Activated T-cell treated with anti-CD3 and anti-CD28 coated beads, Interleukin-2, amount 50 U/mL, for 24 hours (primary cell): ENCODE measurements around the gene CHST11.

Source experiments
- DNase-seq: peaks from one replicate; pipeline ENCODE4 v3.0.0-alpha.2; 2020
- H3K27ac Mint-ChIP-seq: 2 replicates; pipeline ENCODE4 v1.8.0; 2020; ENCODE audit warnings: mild to moderate bottlenecking, mixed read lengths
- H3K27me3 Mint-ChIP-seq: 2 replicates; pipeline ENCODE4 v1.8.0; 2020; ENCODE audit warnings: mixed read lengths
- H3K36me3 Mint-ChIP-seq: 2 replicates; pipeline ENCODE4 v1.8.0; 2020; ENCODE audit warnings: low read depth, mixed read lengths
- H3K4me1 Mint-ChIP-seq: 2 replicates; pipeline ENCODE4 v1.8.0; 2020; ENCODE audit warnings: low read depth, mixed read lengths
- H3K4me3 Mint-ChIP-seq: 2 replicates; pipeline ENCODE4 v1.8.0; 2020; ENCODE audit warnings: mild to moderate bottlenecking, moderate library complexity, mixed read lengths
- H3K9me3 Mint-ChIP-seq: 2 replicates; pipeline ENCODE4 v1.8.0; 2020; ENCODE audit warnings: mixed read lengths

CHST11 gene

DNA sequence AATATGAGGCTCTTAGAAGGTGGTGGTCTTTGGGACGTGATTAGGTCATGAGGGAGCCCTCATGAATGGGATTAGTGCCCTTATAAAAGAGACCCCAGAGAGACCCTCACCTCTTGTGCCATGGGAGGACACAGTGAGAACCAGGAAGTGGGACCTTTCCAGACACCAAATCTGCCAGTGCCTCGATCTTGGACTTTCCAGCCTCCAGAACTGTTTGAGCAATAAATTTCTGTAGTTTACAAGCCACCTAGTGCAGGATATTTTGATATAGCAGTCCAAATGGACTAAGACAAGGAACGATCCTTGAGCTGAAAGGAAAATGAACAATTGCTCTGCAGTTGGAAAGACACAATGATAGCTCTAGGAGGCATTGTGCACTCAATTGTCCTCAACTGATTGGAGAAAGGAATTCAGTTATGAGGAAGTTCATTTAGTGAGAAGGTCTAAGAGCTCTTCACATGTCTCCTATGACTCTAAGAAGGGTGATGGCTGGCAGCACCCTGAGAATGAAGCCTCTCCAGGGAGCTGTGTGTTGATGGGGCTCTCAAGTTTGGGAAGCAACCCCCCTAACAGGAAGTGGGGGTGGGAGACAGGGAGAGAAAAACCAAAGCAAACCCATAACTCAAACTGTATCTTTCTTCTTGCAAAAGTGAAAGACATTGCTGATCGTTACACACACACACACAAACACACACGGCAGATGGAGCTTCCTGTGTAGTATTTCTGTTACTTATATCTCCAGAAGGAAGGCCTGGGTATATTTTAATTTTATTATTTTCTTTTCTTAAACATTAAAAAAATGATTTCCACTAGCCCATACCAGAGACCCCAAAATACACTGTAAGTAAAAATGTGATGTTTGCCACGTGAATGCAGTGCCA lies 21.0 kb downstream of the CHST11 start:
- H3K4me1 Mint-ChIP-seq: peaks cover 83% of the 10 kb centered on the region
- peak overlapping the region; percentile 96 for H3K27ac Mint-ChIP-seq
- no peaks in the 10 kb centered on the region for H3K27me3 Mint-ChIP-seq
- peak overlapping the region; percentile 80 for H3K4me3 Mint-ChIP-seq
- DNase-seq: no peak
- H3K36me3 Mint-ChIP-seq: peaks cover 20% of the 10 kb centered on the region
- H3K9me3 Mint-ChIP-seq: no peaks in the 10 kb centered on the region

DNA sequence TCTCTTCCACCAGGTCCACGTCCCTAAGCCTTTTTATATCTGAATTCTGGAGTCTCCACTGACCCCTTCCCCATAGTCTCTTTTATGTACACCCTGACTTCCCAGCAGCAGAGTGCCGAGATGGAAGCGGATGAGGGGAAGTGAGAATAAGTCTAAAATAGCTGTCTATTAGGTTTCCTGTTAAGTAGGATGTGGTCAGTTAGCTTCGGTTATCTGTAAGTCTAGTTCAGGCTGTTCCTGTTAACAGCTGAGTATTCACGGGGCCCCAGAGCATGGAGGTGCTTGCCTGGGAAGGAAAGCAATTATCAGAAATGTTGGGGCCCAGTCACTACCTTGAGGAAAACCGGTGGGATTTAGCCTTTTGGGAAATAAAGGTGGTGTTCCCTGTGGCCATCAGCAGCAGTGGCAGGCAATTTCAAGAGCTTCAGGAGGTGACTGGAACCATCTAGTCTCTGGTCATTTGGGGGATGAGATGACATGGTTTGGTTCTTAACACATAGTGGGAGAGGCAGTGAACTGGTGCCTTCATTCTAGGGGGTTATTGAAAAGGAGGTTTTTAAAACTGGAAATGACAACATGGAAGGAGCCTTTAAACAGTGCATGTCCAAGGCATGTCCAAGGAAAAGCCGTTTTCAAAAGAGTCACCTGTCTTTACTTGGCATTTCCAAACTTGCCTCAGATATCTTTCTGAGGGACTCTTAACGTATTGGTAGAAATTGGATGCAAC lies 21.8 kb downstream of the CHST11 start:
- no peaks in the 10 kb centered on the region for H3K27me3 Mint-ChIP-seq
- peaks cover 27% of the 10 kb centered on the region for H3K36me3 Mint-ChIP-seq
- DNase-seq: peak; percentile 48
- no peaks in the 10 kb centered on the region for H3K9me3 Mint-ChIP-seq
- H3K27ac Mint-ChIP-seq: peak overlapping the region; percentile 96
- H3K4me3 Mint-ChIP-seq: peak overlapping the region; percentile 80
- H3K4me1 Mint-ChIP-seq: peaks cover 83% of the 10 kb centered on the region

DNA sequence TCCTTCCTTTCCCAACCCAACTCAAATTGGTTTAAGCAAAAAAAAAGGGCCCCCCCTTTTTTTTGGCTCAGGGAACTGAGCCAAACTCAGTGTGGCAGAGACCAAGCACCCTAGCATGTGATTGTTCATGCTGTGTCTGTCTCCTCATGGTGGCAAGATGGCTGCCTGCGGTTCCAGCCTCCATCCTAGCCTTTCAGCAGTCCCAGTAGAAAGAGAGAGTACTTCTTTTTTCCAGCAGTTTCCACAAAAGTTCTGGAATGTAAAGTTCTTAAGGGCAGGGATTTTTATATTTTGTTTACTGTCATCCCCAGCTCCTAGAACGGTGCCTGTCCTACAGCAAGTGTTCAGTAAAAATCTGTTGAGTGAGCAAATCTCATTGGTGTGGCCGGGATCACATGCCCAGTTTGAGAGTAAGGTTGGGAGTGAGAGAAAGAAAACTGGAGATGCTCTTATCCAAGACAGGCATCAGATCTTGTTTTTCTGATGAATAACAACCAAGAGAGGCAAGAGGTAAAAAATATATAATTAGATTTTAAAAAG lies 22.4 kb downstream of the CHST11 start:
- H3K9me3 Mint-ChIP-seq: no peaks in the 10 kb centered on the region
- peak overlapping the region; percentile 80 for H3K4me3 Mint-ChIP-seq
- H3K27me3 Mint-ChIP-seq: no peaks in the 10 kb centered on the region
- H3K27ac Mint-ChIP-seq: peak overlapping the region; percentile 96
- peaks cover 83% of the 10 kb centered on the region for H3K4me1 Mint-ChIP-seq
- DNase-seq: no peak
- H3K36me3 Mint-ChIP-seq: peaks cover 33% of the 10 kb centered on the region

DNA sequence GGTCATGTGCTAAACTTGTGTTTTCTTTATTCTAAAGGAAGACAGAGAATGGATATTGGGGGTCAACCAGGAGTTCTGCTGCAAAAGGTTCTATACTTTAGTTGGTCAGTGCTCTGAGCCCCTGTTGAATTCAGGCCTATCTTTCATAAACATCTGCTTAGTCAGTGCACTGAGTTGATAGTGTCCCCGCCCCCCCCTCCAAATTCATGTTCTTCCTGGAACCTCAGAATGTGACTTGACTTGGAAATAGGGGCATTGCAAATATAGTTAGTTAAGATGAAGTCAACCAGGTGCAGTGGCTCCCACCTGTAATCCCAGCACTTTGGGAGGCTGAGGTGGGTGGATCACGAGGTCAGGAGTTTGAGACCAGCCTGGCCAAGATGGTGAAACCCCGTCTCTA lies 23.3 kb downstream of the CHST11 start:
- Mint-ChIP-seq H3K36me3 (peaks cover 33% of the 10 kb centered on the region), H3K4me3 (no peak overlapping the region), H3K4me1 (peaks cover 85% of the 10 kb centered on the region), H3K27ac (peak overlapping the region; percentile 61), H3K9me3 (no peaks in the 10 kb centered on the region), H3K27me3 (no peaks in the 10 kb centered on the region)
- DNase-seq: no peak

DNA sequence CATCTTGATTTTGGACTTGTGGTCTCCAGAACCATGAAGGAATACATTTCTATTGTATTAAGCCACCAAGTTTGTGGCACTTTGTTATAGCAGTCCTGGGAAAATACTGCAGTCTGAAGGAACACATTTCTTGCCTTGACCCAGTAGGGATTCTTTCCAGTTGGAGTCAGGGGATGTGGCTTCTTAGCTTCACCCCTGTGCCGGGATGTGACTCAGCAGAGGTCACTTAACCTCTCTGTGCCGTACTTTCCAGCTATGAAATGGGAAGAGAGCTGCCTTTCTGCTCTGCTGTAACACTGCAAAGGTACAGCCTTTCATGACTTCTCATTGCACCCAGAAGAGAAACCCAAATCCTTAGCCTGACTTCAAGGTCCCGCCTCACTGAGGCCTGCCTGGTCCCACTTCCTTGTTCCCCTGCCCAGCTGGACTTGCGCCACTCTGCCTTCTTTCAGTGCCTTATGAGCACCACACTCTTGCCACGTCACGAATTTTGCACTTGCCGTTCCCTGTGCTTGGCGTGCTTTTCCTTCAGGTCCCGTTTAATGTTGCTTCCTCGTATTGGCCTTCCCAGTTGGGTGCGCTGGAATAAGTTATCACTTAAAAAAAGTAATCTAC lies 24.2 kb downstream of the CHST11 start:
- Mint-ChIP-seq H3K4me3 (no peak overlapping the region), H3K9me3 (no peaks in the 10 kb centered on the region), H3K4me1 (peaks cover 90% of the 10 kb centered on the region), H3K27ac (peak overlapping the region; percentile 4), H3K36me3 (peaks cover 33% of the 10 kb centered on the region), H3K27me3 (no peaks in the 10 kb centered on the region)
- no peak for DNase-seq

DNA sequence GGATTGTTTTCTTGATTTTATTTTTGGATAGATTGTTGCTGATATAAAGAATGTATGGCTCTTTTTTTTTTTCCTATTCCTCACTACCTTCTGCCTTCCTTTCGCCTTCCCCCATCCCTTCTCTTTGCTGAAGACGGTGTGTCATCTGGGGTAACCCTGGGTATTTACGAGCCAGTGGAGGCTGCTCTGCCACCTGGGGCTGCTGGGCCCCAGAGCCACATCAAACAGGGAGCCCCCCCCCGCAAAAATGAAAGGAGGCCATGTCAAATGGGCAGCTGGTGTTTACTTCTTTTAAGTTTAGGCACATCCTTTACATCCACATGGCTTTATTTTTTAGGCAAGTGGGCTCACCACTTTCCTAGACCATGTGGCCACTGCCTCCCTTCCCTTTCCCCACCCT lies 25.4 kb downstream of the CHST11 start:
- no peak for DNase-seq
- H3K36me3 Mint-ChIP-seq: peaks cover 39% of the 10 kb centered on the region
- no peaks in the 10 kb centered on the region for H3K9me3 Mint-ChIP-seq
- peaks cover 95% of the 10 kb centered on the region for H3K4me1 Mint-ChIP-seq
- H3K27ac Mint-ChIP-seq: peak overlapping the region; percentile 75
- no peaks in the 10 kb centered on the region for H3K27me3 Mint-ChIP-seq
- H3K4me3 Mint-ChIP-seq: no peak overlapping the region

DNA sequence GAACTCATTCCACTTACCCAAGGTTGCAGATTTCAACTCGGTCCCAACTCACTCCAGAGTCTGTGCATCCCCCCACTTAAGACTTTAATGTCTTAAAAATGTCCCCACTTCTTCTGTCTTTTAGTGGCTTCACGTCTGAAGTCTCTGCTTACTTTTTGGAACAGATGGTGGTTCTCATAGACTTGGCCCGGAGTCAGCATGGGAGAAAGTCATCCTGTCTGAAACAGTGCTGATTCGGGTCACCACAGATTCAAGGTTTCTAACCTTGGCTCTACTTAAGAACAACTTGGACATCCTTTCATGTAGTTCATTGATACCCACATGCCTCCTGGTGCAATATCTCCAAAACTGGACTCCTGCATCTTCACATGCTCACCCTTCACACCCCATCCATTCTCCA lies 26.0 kb downstream of the CHST11 start:
- Mint-ChIP-seq H3K9me3 (no peaks in the 10 kb centered on the region), H3K4me3 (no peak overlapping the region), H3K36me3 (peaks cover 39% of the 10 kb centered on the region), H3K27me3 (no peaks in the 10 kb centered on the region), H3K27ac (peak overlapping the region; percentile 75), H3K4me1 (peaks cover 94% of the 10 kb centered on the region)
- no peak for DNase-seq

DNA sequence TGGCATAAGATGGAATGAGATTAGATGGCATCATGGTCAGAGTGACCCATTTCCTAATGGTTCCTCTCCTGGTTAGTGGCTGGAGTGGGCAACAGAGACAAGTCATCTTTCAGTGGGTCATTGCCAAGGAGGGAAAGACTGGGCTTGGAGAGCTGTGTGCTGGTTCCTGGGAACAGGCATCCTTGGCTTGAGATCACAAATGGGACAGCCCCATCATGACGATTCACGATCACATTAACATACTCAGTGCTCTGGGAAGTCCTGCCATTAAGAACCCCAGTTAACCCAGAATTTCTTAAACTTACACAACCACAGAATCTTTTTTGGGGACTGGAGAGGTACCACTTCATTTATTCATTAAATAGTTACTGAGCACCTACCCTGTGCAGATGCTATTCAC lies 27.3 kb downstream of the CHST11 start:
- DNase-seq: no peak
- Mint-ChIP-seq H3K9me3 (no peaks in the 10 kb centered on the region), H3K4me1 (peaks cover 91% of the 10 kb centered on the region), H3K36me3 (peaks cover 38% of the 10 kb centered on the region), H3K27ac (peak overlapping the region; percentile 56), H3K27me3 (no peaks in the 10 kb centered on the region), H3K4me3 (no peak overlapping the region)

DNA sequence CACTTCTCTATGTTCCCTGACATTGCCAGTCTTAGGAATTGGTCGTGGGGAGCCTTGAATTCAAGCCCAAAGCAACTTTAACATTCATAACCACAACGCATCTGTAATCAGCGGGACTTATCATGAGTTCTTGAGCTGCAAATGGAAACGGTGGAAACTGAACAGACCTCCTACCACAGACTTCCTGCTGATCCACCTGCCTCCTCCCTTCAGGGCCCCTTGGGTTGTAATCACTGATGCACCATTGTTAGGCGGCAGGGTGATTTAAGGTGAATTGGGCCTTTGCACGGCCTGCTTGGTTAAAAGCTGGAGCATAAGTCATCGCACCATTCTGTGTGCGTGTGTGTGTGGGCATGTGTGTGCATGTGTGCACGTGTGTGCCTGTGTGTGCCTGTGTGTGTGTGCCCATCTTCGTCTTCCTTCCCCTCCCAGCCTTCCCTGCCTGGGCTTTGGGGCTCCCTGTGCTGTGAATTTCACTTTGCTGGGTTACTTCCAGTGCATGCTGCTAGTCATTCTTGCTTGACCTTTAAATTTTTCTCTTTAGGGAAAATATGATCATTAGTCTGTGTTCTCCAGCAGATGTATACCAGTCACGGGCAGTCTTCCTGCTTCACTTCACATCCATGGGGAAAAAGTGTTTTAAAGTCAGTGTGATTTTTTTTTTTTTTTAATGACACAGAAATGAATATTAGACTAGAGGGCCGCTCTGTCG lies 29.1 kb downstream of the CHST11 start:
- Mint-ChIP-seq H3K9me3 (no peaks in the 10 kb centered on the region), H3K27ac (peak overlapping the region; percentile 92), H3K4me1 (peaks cover 90% of the 10 kb centered on the region), H3K36me3 (peaks cover 31% of the 10 kb centered on the region), H3K4me3 (peak overlapping the region; percentile 39), H3K27me3 (no peaks in the 10 kb centered on the region)
- DNase-seq: peak; percentile 58

DNA sequence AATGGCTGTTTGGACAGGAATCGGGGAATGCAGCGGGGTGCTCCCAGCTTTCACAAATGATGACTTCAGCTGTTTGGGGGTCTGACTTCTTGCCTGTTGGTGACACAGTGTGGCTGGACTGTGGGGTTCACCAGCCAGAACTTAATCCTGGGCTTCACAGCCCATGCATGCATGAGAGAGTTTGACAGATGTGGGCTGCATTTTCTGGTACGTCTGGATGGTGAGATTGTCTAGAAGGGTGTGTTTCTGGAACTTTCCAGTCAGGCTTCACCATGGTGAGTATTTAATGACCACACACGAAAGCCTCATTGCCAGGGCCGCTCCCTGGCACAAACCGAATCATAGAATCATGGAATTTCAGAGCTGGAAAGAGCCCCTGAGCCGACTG lies 29.6 kb downstream of the CHST11 start:
- DNase-seq: no peak
- Mint-ChIP-seq H3K27ac (peak overlapping the region; percentile 92), H3K4me1 (peaks cover 90% of the 10 kb centered on the region), H3K4me3 (no peak overlapping the region), H3K9me3 (no peaks in the 10 kb centered on the region), H3K27me3 (no peaks in the 10 kb centered on the region), H3K36me3 (peaks cover 26% of the 10 kb centered on the region)

DNA sequence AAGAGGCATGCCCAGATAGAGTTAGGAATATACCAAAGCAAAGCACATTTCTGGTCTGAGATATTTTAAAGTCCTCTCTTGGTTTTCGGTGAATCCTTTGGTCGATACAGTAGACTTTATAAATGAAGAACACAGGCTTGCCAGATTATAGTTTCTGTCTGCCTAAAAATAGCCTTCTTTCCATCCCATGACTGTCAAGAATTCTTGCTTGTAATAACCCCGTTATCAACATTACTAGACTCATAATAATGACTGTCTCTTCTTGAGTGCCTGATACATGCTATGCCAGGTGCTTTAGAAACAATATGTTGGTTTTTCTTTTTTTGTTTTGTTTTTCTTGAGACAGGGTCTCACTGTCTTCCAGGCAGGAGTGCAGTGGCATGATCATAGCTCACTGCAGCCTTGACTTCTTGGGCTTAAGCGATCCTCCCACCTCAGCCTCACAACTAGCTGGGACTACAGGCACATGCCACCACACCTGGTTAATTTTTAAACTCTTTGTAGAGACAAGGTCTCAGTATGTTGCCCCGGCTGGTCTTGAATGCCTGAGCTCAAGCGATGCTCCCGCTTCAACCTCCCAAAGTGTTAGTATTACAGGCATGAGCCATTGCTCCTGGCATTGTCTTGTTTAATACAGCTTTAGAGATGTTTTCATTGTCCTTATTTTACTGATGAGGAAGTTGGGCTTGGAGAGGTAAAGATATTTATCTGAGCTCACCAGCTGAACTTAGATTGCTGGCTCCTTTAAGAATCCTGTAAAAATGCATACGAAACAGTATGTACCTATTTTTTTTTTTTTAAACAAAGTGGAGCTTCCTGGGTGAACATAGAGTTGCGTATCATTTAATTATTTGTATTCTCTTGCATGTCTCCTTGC lies 30.4 kb downstream of the CHST11 start:
- no peaks in the 10 kb centered on the region for H3K9me3 Mint-ChIP-seq
- H3K36me3 Mint-ChIP-seq: peaks cover 24% of the 10 kb centered on the region
- H3K27me3 Mint-ChIP-seq: no peaks in the 10 kb centered on the region
- no peak for DNase-seq
- peak overlapping the region; percentile 11 for H3K4me3 Mint-ChIP-seq
- peak overlapping the region; percentile 81 for H3K27ac Mint-ChIP-seq
- H3K4me1 Mint-ChIP-seq: peaks cover 91% of the 10 kb centered on the region

DNA sequence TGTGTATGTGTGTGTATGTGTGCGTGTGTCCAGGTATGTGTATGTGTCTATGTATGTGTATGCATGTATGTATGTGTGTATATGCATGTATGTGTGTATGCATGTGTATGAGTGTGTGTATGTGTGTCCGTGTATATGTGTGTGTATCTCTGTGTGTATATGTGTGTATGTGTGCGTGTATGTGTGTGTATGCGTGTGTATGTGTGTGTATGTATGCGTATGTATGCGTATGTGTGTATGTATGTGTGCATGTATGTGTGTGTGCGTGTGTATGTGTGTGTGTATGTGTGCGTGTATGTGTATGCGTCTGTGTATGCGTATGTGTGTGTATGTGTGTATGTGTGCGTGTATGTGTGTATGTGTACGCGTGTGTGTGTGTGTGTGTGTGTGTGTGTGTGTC lies 31.6 kb downstream of the CHST11 start:
- Mint-ChIP-seq H3K4me1 (peaks cover 91% of the 10 kb centered on the region), H3K27me3 (no peaks in the 10 kb centered on the region), H3K9me3 (no peaks in the 10 kb centered on the region), H3K27ac (no peak overlapping the region), H3K36me3 (peaks cover 20% of the 10 kb centered on the region), H3K4me3 (no peak overlapping the region)
- no peak for DNase-seq

DNA sequence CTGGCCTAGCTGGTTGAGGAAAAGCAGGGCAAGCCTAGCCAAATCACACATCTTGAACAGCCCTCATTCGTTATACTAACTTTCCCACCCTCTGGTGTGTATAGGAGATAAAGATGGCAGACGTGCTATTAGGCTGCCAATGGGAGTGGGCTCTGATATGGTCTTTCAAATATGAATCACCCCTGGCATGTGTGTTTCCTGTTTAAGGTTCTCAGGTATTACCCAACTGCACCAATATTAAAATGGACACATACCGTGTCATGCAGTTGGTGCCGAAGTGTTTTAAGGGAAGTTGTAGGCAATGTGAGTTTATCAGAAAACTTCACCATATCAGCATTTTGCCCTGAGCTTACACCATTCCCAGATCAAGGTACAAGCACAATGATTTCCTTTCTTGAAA lies 33.4 kb downstream of the CHST11 start:
- Mint-ChIP-seq H3K4me1 (peaks cover 90% of the 10 kb centered on the region), H3K36me3 (peaks cover 16% of the 10 kb centered on the region), H3K9me3 (no peaks in the 10 kb centered on the region), H3K27me3 (no peaks in the 10 kb centered on the region), H3K27ac (peak overlapping the region; percentile 78), H3K4me3 (peak overlapping the region; percentile 28)
- DNase-seq: no peak
